HepG2 (cell line): Measurements from ENCODE around the gene FAM162A. TPM values are rescaled to one million over a fixed set of nuclear protein-coding genes. Genes with fewer than 3 reads are reported as not detected.
A peak's percentile ranks its signal among the peaks of the same experiment; 100 is the strongest.

Experiments
- POLR2A ChIP-seq, 2 experiments: IDR thresholded peaks; 2 replicates each; pipeline ENCODE4 v1.6.1; 2011; ENCODE audit warnings: low read depth in 2 of 2, low read length in 2 of 2, mild to moderate bottlenecking in 1 of 2, moderate library complexity in 1 of 2; ENCODE audit not compliant: insufficient read depth in 1 of 2
- SMYD3 ChIP-seq: sonication (generic); formaldehyde crosslinking; IDR thresholded peaks from 2 replicates; pipeline ENCODE4 v1.8.1; 2023; ENCODE audit warnings: mild to moderate bottlenecking, missing genetic modification reagents
- ZNF501 ChIP-seq: sonication (generic); formaldehyde crosslinking; IDR thresholded peaks from 2 replicates; pipeline ENCODE4 v1.5.1; 2020; ENCODE audit warnings: mild to moderate bottlenecking, moderate library complexity, missing genetic modification reagents
- polyA plus RNA-seq, 8 experiments: library from polyadenylated mRNA; depleted of rRNA in 3 of 8; stranded (reverse) in 7 of 8; unstranded in 1 of 8; fragments of >200 nt; fragmentation: Illumina TruSeq in 4 of 8; extraction: Trizol in 4 of 8; gene quantifications; 2 replicates each; pipeline versions ENCODE4 v1.2.1 to v1.2.3, GENCODE V29; 2011 to 2016; ENCODE audit warnings: low read depth in 4 of 8, missing spikeins in 1 of 8, mixed read lengths in 1 of 8; ENCODE audit not compliant: insufficient read depth in 1 of 8
- total RNA-seq, 5 experiments: library from RNA; depleted of rRNA; stranded (reverse); fragments of >200 nt; fragmentation: Illumina TruSeq; extraction: Trizol; gene quantifications; 2 replicates each; pipeline ENCODE4 v1.2.3, GENCODE V29; 2016; ENCODE audit warnings: low read depth in 1 of 5
- TF ChIP-seq, protein P1 (sequence below), 2 experiments: sonication (generic) in 1 of 2; formaldehyde crosslinking in 1 of 2; IDR thresholded peaks; 2 replicates each; pipeline versions ENCODE4 v1.4.0 to v1.6.1; 2016 to 2020; ENCODE audit warnings: borderline replicate concordance in 1 of 2, low read depth in 1 of 2, mild to moderate bottlenecking in 1 of 2, missing genetic modification reagents in 1 of 2
- TF ChIP-seq, protein P2 (sequence below): sonication (generic); formaldehyde crosslinking; IDR thresholded peaks from 2 replicates; pipeline ENCODE4 v1.4.0; 2020; ENCODE audit warnings: missing genetic modification reagents
- TF ChIP-seq, protein P3 (sequence below): IDR thresholded peaks from 2 replicates; pipeline ENCODE4 v1.6.1; 2016; ENCODE audit warnings: low read depth, missing genetic modification reagents, missing compliant biosample characterization
- TF ChIP-seq, protein P4 (sequence below): sonication (generic); formaldehyde crosslinking; conservative IDR thresholded peaks from 2 replicates; pipeline ENCODE4 v1.8.1; 2023; ENCODE audit warnings: missing genetic modification reagents
- TF ChIP-seq, protein P5 (sequence below): sonication (generic); formaldehyde crosslinking; IDR thresholded peaks from 2 replicates; pipeline ENCODE4 v1.5.0; 2020; ENCODE audit warnings: mild to moderate bottlenecking, missing genetic modification reagents, borderline replicate concordance

FAM162A gene
- total and polyA plus RNA-seq, 2 of the 13 experiments (the other 11 are each of a cell fraction or from before 2014, with no cell fraction given): 115 to 155 TPM

DNA sequence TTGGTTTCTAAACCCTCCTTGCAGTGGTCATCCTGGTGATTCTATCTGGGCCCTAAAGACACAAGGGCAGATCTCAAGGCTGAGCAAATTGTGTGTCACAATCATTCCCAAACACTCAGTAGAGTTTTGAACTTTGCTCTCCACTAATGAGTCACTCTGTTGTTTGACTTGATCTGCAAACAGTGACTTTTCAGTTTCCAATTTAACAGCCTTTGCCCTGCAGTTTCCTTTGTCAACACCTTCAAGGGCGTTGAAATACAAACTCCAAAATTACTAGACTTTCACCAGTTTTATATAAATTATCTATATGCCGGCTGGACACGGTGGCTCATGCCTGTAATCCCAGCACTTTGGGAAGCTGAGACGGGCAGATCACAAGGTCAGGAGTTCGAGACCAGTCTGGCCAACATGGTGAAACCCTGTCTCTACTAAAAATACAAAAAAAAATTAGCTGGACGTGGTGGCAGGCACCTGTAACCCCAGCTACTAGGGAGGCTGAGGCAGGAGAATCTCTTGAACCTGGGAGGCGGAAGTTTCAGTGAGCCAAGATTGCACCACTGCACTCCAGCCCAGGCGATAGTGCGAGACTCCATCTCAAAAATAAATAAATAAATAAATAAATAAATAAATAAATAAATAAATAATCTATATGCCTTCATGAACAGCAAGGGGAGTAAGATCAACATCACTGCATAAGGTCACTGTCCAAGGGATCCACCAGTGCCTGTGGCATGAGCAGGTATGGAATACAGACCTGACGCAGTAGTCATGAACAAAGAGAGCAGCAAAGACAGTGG lies 18.2 kb upstream of the FAM162A start (continued):
- TF ChIP-seq, protein P1, sequence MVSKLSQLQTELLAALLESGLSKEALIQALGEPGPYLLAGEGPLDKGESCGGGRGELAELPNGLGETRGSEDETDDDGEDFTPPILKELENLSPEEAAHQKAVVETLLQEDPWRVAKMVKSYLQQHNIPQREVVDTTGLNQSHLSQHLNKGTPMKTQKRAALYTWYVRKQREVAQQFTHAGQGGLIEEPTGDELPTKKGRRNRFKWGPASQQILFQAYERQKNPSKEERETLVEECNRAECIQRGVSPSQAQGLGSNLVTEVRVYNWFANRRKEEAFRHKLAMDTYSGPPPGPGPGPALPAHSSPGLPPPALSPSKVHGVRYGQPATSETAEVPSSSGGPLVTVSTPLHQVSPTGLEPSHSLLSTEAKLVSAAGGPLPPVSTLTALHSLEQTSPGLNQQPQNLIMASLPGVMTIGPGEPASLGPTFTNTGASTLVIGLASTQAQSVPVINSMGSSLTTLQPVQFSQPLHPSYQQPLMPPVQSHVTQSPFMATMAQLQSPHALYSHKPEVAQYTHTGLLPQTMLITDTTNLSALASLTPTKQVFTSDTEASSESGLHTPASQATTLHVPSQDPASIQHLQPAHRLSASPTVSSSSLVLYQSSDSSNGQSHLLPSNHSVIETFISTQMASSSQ (IDR thresholded peaks at IDR 0.05; ENCODE audit: low read depth): peak; percentile 21; the same call in 1 of the 2 replicates
- TF ChIP-seq, protein P1 (CRISPR knock-in tag; IDR thresholded peaks at IDR 0.05; ENCODE audit: borderline replicate concordance): peak; percentile 56; the same call in 1 of the 2 replicates
- TF ChIP-seq POLR2A (IDR thresholded peaks at IDR 0.05; ENCODE audit: insufficient read depth in 1 of 2, low read depth in 2 of 2, low read length in 2 of 2): peak in 1 of 2 experiments; percentile 42; a peak in 1 of 4 replicates
- TF ChIP-seq, protein P2, sequence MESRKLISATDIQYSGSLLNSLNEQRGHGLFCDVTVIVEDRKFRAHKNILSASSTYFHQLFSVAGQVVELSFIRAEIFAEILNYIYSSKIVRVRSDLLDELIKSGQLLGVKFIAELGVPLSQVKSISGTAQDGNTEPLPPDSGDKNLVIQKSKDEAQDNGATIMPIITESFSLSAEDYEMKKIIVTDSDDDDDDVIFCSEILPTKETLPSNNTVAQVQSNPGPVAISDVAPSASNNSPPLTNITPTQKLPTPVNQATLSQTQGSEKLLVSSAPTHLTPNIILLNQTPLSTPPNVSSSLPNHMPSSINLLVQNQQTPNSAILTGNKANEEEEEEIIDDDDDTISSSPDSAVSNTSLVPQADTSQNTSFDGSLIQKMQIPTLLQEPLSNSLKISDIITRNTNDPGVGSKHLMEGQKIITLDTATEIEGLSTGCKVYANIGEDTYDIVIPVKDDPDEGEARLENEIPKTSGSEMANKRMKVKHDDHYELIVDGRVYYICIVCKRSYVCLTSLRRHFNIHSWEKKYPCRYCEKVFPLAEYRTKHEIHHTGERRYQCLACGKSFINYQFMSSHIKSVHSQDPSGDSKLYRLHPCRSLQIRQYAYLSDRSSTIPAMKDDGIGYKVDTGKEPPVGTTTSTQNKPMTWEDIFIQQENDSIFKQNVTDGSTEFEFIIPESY (CRISPR knock-in tag): peak; percentile 55; the same call in 1 of the 2 replicates
- TF ChIP-seq, protein P3, sequence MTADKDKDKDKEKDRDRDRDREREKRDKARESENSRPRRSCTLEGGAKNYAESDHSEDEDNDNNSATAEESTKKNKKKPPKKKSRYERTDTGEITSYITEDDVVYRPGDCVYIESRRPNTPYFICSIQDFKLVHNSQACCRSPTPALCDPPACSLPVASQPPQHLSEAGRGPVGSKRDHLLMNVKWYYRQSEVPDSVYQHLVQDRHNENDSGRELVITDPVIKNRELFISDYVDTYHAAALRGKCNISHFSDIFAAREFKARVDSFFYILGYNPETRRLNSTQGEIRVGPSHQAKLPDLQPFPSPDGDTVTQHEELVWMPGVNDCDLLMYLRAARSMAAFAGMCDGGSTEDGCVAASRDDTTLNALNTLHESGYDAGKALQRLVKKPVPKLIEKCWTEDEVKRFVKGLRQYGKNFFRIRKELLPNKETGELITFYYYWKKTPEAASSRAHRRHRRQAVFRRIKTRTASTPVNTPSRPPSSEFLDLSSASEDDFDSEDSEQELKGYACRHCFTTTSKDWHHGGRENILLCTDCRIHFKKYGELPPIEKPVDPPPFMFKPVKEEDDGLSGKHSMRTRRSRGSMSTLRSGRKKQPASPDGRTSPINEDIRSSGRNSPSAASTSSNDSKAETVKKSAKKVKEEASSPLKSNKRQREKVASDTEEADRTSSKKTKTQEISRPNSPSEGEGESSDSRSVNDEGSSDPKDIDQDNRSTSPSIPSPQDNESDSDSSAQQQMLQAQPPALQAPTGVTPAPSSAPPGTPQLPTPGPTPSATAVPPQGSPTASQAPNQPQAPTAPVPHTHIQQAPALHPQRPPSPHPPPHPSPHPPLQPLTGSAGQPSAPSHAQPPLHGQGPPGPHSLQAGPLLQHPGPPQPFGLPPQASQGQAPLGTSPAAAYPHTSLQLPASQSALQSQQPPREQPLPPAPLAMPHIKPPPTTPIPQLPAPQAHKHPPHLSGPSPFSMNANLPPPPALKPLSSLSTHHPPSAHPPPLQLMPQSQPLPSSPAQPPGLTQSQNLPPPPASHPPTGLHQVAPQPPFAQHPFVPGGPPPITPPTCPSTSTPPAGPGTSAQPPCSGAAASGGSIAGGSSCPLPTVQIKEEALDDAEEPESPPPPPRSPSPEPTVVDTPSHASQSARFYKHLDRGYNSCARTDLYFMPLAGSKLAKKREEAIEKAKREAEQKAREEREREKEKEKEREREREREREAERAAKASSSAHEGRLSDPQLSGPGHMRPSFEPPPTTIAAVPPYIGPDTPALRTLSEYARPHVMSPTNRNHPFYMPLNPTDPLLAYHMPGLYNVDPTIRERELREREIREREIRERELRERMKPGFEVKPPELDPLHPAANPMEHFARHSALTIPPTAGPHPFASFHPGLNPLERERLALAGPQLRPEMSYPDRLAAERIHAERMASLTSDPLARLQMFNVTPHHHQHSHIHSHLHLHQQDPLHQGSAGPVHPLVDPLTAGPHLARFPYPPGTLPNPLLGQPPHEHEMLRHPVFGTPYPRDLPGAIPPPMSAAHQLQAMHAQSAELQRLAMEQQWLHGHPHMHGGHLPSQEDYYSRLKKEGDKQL (CRISPR knock-in tag): peak; percentile 42; the same call in 1 of the 2 replicates
- peak; percentile 82 for TF ChIP-seq SMYD3 (CRISPR knock-in tag)
- TF ChIP-seq, protein P4, sequence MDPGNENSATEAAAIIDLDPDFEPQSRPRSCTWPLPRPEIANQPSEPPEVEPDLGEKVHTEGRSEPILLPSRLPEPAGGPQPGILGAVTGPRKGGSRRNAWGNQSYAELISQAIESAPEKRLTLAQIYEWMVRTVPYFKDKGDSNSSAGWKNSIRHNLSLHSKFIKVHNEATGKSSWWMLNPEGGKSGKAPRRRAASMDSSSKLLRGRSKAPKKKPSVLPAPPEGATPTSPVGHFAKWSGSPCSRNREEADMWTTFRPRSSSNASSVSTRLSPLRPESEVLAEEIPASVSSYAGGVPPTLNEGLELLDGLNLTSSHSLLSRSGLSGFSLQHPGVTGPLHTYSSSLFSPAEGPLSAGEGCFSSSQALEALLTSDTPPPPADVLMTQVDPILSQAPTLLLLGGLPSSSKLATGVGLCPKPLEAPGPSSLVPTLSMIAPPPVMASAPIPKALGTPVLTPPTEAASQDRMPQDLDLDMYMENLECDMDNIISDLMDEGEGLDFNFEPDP (CRISPR knock-in tag): 0 out of 2 replicates have a peak, but pooled peaks have one; percentile 76
- TF ChIP-seq ZNF501 (CRISPR knock-in tag): peak; percentile 58; the same call in 1 of the 2 replicates
- TF ChIP-seq, protein P5, sequence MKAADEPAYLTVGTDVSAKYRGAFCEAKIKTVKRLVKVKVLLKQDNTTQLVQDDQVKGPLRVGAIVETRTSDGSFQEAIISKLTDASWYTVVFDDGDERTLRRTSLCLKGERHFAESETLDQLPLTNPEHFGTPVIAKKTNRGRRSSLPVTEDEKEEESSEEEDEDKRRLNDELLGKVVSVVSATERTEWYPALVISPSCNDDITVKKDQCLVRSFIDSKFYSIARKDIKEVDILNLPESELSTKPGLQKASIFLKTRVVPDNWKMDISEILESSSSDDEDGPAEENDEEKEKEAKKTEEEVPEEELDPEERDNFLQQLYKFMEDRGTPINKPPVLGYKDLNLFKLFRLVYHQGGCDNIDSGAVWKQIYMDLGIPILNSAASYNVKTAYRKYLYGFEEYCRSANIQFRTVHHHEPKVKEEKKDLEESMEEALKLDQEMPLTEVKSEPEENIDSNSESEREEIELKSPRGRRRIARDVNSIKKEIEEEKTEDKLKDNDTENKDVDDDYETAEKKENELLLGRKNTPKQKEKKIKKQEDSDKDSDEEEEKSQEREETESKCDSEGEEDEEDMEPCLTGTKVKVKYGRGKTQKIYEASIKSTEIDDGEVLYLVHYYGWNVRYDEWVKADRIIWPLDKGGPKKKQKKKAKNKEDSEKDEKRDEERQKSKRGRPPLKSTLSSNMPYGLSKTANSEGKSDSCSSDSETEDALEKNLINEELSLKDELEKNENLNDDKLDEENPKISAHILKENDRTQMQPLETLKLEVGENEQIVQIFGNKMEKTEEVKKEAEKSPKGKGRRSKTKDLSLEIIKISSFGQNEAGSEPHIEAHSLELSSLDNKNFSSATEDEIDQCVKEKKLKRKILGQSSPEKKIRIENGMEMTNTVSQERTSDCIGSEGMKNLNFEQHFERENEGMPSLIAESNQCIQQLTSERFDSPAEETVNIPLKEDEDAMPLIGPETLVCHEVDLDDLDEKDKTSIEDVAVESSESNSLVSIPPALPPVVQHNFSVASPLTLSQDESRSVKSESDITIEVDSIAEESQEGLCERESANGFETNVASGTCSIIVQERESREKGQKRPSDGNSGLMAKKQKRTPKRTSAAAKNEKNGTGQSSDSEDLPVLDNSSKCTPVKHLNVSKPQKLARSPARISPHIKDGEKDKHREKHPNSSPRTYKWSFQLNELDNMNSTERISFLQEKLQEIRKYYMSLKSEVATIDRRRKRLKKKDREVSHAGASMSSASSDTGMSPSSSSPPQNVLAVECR (CRISPR knock-in tag): peak; percentile 56; the same call in 1 of the 2 replicates
